ENCODE data around the gene RAC2.

RAC2 gene

GRCh38 chr22:37199760-37200108, 44.3 kb downstream of the RAC2 start:
- TF ChIP-seq CTCF (IDR thresholded peaks at IDR 0.05; ENCODE audit: control insufficient read depth, insufficient read depth, low read depth, low read length, missing control alignments), result no peak
- H3K4me3 ChIP-seq (ENCODE audit: control insufficient read depth, low read depth, low read length), result no peak overlapping the region; the same call in 1 of the 2 replicates
- no peak for DNase-seq (ENCODE audit: low read depth)

DNA sequence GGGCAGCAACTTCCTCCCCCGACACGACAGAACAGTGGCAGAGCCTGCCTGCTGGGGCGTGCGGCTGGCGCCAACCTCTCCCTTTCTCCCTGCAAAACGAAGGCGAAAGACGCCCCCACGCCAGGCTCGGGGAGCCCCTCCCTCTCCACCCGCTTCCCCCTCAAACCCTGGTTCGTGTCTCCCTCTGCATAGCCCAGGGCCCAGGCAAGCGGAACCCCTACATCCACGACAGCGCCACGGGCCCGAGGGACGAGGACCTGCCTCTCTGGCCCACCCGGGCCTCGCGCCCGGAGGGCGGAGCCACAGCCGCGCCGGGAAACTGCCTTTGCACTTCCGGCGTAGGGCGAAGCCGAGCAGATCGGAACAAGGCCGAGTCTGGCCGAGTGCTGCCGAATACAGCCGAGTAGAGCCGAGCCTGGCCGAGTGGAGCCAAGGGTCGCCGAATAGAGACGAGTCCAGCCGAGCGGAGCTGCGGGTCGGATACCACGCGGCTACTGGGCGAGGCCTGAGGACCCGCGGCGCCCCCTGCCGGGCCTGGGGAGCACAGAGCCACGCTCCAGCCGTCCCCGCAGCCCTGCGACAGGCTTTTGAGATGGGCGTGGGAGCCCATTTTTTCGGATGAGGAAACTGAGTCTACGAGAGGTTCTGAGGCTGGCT, 44.8 kb downstream of the RAC2 start:
- H3K4me3 ChIP-seq (ENCODE audit: control insufficient read depth, low read depth, low read length), result peak overlapping the region; percentile 72
- TF ChIP-seq CTCF (IDR thresholded peaks at IDR 0.05; ENCODE audit: control insufficient read depth, insufficient read depth, low read depth, low read length, missing control alignments), result peak; percentile 92
- DNase-seq (ENCODE audit: low read depth), result peak; percentile 84

DNA sequence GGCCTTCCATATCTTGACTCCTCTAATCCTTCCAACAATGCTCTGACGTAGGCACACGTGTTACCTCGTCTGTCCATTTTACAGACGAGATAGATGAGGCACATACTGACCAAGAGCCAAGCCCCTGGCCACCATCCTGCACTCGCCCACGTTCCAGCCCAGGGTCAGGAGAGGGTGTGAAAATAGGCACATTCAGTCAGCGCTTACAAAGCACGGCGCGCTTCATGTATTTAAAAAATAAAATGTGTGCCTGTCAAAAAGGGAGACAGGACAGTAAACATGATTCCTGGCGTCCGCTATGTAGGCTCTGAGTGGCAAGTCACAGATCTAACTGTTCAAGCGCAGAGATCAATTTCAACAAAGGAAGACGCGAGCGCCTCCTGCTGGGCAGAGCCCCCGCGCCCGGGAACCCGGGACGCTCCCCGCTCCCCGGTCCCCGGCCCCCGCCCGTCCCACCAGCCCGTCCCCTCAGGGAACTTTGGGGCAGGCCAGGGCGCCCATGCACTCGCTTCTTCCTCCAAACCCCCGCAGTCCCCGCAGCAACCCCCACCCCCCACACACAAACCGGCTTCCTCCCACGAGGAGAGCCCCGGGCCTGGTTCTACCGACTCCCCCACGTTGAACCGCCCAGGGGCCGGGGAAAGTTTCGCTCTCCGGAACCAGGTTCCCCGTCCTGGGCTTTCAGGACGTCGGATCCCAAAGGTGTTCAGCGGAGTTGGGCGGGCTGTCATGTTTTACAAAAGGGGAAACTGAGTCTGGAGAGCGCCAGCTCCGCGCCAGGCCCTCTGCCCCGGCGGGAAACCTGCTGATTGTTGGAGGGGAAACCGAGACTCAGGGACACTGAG, 45.6 kb downstream of the RAC2 start:
- H3K4me3 ChIP-seq (ENCODE audit: control insufficient read depth, low read depth, low read length), result peak overlapping the region; percentile 72
- DNase-seq (ENCODE audit: low read depth), result no peak
- TF ChIP-seq CTCF (IDR thresholded peaks at IDR 0.05; ENCODE audit: control insufficient read depth, insufficient read depth, low read depth, low read length, missing control alignments), result peak; percentile 73

DNA sequence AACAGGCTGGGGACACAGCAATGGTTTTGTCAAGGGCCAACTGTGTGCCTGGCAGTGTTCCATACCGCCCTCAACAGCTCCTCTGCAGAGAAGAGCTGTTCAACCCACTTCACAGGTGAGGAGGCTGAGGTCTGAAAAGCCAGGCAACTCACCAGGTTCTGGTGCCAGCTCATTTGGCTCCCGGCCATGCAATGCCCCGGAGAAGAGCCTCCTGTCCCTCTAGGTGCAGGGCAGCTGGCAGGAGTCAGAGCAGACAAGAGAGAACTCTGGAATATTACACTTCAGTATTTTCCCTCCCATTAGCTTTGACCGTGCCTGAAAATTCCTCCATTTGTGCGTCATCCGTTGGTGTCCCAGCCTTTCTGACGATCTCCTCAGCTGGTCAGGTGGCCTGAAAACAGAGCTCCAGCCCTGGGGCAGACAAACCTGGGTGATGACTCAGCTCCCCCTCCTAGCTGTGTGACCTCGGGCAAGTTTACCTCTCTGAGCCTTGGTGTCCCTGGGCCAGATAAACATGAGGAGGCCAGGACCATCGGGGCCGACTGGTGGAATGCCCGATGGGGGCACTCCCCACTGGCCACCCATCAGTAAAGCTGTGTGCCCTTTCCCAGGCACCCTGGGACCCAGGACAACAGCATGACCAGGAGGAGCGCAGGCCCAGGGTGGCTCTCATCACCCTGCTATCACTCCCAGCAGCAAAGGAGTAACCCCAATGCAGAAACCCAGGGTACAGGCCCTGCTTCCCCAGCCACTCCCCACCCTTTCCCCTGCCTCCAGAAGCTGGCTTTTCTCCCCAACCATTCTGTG, 46.4 kb downstream of the RAC2 start:
- DNase-seq (ENCODE audit: low read depth), result no peak

GRCh38 chr22:37196539-37197450, 47.3 kb downstream of the RAC2 start:
- no peak for TF ChIP-seq CTCF (IDR thresholded peaks at IDR 0.05; ENCODE audit: control insufficient read depth, insufficient read depth, low read depth, low read length, missing control alignments)
- no peak overlapping the region for H3K4me3 ChIP-seq (ENCODE audit: control insufficient read depth, low read depth, low read length)
- peak; percentile 46 for DNase-seq (ENCODE audit: low read depth)

More for the DNA sequence above, 46.4 kb downstream of the RAC2 start:
- TF ChIP-seq CTCF (IDR thresholded peaks at IDR 0.05; ENCODE audit: control insufficient read depth, insufficient read depth, low read depth, low read length, missing control alignments), result no peak
- peak overlapping the region; percentile 19 for H3K4me3 ChIP-seq (ENCODE audit: control insufficient read depth, low read depth, low read length)

Measured in AG09309 (cell line).